IPS-18c (cell line): ENCODE measurements around the gene NELFA.
"Not testable (repeated sequence)": the region's sequence is repeated elsewhere in the genome, so short reads cannot be mapped to it uniquely, and the experiment has no call there.

ENCODE experiments used
- H3K4me3 ChIP-seq: 2 replicates; pipeline ENCODE4 v1.7.0; 2013; ENCODE audit warnings: low read depth, mild to moderate bottlenecking, low read length, moderate library complexity; ENCODE audit not compliant: insufficient read depth
- H3K9me3 ChIP-seq: one replicate; pipeline ENCODE4 v1.6.1; 2013; ENCODE audit warnings: mild to moderate bottlenecking, low read length, moderate library complexity; ENCODE audit not compliant: control insufficient read depth, insufficient read depth

Gene NELFA

DNA sequence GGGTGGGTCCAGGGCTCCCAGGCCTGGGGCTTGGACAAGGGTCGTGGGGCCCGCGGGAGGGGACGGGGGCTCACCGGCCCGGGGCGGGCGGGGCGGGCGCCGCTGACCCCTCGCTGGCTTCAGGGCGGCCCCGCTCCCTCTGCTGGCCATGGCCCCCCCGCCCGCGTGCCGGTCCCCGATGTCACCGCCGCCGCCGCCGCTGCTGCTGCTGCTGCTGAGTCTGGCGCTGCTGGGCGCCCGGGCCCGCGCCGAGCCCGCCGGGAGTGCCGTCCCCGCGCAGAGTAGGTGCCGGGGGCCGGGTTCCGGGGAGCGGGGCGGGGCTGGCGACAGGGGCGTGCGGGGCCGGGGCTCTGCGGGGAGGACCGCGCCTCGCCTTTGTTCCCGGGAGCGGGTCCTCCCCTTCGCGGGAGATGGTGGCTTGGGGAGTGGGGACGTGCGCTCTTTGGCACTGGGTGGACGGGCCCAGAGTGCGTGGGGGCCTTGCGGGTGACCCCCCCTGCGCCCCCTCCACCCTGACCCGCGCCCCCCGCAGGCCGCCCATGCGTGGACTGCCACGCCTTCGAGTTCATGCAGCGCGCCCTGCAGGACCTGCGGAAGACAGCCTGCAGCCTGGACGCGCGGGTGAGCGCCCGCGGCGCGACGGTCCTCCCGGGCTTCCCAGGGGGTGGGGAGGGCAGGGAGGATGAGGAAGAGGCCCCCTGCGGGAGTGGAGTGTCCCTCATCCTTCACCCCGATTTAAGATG, 33.6 kb upstream of the NELFA start:
- Histone ChIP-seq H3K9me3 (peaks cover 2% of the 10 kb centered on the region), H3K4me3 (peak overlapping the region; percentile 63)

DNA sequence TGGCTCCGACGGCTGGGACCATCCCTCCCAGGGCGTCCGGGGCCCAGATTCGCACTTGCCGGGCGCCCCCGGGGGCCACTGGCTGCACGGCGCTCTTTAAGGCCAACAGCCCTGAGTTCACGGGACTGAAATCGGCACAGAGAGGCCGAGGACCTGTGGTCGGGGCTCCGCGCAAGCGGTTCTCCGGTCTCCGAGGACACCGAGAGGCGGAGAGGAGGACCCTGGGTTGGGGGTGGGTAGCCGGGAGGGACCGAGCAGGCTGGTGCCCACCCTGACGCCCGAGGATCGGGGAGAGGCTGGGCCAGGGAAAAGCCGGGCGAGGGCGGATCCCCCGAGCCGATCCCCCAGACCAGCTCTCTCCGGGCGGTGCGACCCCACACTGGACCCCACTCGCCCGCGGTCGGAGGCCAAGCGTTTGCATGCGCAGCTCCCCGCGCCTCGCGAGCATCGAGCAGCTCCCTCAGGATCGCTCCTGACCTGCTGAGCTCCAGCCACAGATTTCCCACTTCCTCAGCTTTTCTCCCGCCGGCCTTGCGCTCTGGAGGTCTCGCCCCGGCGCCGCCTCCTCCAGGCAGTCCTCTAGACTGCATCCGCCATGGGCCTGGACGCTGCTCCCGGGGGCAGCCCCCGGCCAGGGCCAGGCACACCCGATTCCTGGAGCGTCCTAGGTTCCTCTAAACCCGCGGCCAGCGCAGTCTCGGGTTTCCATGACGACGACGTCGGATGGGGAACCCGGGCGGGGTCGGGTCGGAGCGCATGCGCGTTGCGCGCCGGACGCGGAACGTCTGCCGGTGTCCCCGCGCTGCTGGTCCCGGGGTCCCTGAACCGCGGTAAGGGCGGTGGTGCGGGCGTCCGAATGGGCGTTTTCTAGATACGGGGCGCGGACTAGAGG, 32.7 kb upstream of the NELFA start:
- Histone ChIP-seq H3K9me3 (peaks cover 2% of the 10 kb centered on the region), H3K4me3 (peak overlapping the region; percentile 63)

DNA sequence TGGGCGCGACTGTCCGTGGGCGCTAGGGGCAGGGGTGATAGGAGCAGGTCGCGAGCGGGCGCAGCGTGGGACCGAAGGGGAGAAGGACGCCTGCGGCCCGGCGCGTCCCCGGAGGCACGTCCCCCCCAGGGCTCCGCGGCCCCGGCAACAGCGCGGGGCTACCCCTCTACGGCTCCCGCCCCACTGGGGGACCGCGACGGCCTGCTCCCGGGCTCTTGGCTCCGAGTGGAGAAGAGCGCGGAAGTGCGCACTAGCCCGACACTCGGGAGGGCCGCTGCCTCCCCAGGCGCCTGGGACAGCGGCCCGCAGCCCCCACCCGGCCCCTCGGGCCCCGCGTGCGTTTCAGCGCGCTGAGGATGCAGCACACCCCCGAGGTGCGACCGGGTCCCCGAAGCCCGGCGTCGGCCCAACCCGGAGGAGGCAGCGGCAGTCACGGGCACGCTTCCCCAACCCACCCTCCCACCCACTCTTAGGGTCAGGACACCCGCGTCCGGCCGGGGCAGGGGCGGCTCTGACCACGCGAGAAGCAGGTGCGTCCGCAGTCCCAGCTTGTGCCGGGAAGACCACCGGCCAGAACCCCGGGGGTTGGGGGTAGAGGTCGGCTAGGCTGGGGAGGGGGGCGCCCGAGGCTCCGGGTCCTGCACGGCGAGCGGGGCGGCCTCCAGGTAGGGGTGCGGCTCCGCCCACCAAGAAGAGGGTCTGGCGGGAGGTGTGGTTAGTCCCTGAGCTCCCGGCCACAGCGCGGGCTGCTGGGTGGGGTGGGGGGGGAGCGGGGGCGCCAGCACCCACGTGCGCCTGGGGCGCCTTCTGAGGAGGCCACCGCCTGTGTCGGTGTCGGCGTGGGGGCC, 31.8 kb upstream of the NELFA start:
- Histone ChIP-seq H3K4me3 (peak overlapping the region; percentile 63; the same call in 1 of the 2 replicates), H3K9me3 (peaks cover 2% of the 10 kb centered on the region)

DNA sequence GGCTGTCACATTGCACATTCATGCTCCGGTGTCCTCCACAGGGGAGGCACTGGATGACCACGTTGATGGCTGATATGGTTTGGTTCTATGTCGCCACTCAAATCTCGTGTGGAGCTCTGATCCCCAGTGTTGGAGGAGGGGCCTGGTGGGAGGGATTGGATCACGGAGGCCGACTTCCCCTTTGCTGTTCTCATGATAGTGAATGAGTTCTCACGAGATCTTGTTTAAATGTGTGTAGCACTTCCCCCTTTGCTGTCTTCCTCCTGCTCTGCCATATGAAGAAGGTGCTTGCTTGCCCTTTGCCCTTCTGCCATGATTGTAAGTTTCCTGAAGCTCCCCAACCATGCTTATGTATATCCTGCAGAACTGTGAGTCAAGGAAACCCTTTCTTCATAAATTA, 28.1 kb upstream of the NELFA start:
- Histone ChIP-seq H3K4me3 (no peak overlapping the region), H3K9me3 (peaks cover 2% of the 10 kb centered on the region)

DNA sequence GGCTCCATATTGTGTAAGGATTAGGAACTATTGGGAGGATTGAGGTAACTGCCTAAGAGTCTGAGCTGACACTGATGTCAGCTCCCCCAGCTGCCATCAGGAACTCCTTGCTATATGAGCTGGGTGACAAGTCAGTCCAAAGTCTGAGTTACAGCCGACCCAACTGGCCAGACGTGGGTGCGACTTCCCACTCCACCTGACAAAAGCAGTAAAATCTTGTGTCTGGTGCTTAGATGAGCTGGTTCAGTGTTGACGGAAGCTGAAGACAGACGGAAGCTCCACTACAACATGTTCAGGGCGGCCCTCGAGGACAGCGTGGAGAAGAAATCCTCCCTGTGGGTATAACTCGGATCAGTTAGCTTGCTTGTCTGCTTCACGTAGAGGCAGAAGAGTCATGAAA, 27.6 kb upstream of the NELFA start:
- Histone ChIP-seq H3K4me3 (no peak overlapping the region), H3K9me3 (peaks cover 4% of the 10 kb centered on the region)

DNA sequence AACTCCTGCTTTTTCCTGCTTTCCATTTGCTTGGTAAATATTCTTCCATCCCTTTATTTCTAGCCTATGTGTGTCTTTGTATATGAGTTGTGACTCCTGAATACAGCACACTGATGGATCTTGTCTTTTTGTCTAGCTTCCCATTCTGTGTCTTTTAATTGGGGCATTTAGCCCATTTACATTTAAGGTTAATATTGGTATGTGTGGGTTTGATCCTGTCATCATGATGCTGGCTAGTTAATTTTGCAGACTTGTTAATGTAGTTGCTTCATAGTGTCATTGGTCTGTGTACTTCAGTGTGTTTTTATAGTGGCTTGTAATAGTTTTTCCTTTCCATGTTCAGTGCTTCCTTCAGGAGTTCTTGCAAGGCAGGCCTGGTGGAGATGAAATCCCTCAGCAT, 22.4 kb upstream of the NELFA start:
- not testable (repeated sequence) for H3K9me3 ChIP-seq, H3K4me3 ChIP-seq

DNA sequence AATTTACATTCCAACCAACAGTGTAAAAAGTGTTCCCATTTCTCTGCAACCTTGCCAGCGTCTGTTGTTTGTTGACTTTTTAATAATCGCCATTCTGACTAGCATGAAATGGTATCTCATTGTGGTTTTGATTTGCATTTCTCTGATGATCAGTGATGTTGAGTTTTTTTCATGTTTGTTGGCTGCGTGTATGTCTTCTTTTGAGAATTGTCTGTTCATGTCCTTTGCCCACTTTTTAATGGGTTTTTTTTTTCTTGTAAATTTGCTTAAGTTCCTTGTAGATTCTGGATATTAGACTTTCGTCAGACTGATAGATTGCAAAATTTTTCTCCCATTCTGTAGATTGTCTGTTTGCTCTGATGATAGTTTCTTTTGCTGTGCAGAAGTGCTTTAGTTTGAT, 18.3 kb upstream of the NELFA start:
- H3K9me3 ChIP-seq, H3K4me3 ChIP-seq: not testable (repeated sequence)

DNA sequence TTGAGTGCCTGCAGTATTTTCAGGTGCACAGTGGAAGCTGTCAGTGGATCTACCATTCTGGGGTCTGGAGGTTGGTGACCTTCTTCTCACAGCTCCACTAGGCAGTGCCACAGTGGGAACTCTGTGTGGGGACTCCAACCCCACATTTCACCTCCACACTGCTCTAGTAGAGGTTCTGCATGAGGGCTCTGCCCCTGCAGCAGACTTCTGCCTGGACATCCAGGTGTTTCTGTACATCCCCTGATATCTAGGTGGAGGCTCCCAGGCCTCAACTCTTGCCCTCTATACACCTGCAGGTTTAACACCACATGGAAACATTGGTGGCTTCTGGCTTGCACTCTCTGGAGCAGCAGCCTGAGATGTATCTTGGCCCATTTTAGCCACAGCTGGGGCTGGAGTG, 17.0 kb upstream of the NELFA start:
- H3K9me3 ChIP-seq: peaks cover 2% of the 10 kb centered on the region
- no peak overlapping the region for H3K4me3 ChIP-seq

DNA sequence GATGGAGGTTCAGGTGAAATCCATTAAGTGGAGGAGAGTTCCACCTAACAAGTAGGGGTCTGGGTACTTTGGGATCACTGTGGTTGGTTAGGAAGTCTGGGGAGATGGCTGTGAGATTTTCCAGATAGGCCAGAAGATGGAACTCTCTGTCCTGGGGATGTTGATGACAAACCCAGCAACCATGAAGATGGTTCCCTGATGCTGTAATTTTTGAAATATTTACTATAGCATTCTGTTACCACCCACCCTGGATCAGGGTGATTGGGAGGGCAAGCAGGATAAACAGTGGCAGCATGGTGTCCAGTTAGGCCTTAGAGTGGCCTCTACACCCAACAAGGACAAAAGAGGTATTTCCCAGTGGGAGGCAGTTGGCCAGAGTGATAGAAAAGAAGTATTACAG, 15.9 kb upstream of the NELFA start:
- no peak overlapping the region for H3K4me3 ChIP-seq

DNA sequence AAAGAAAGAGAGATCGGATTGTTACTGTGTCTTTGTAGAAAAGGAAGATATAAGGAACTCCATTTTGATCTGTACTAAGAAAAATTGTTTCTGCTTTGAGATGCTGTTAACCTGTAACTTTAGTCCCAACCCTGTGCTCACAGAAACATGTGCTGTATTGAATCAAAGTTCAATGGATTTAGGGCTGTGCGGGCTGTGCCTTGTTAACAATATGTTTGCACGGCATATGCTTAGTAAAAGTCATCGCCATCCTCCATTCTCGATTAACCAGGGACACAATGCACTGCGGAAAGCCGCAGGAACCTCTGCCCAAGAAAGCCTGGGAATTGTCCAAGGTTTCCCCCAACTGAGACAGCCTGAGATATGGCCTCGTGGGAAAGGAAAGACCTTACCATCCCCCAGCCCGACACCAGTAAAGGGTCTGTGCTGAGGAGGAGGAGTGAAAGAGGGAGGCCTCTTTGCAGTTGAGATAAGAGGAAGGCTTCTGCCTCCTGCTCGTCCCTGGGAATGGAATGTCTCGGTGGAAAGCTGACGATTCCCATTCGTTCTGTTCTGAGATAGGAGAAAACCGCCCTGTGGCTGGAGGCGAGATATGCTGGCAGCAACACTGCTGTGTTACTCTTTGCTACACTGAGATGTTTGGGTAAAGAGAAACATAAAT, 12.7 kb upstream of the NELFA start:
- not testable (repeated sequence) for H3K4me3 ChIP-seq

More for the DNA sequence above, 15.9 kb upstream of the NELFA start:
- peaks cover 2% of the 10 kb centered on the region for H3K9me3 ChIP-seq

DNA sequence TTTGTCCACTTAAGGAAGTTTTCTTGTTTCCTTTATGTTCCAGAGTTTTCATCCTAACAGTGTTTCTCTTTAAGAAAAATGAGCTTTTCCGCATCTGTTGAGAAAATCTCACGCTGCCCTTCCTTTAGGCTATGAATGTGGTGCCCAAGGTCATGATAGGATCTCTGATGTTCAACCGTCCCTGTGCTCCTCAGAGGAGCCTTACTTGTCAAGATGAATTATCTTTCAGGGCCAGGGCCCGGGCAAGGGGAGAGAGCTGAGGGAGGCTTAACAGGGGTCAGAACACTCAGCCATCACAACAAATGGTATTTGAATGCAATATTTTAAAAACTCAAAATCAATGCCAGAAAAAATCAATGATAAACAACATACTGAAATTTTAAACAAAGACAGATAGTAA, 6.2 kb upstream of the NELFA start:
- Histone ChIP-seq H3K4me3 (no peak overlapping the region), H3K9me3 (no peaks in the 10 kb centered on the region)

More for the DNA sequence above, 12.7 kb upstream of the NELFA start:
- H3K9me3 ChIP-seq: not testable (repeated sequence)

DNA sequence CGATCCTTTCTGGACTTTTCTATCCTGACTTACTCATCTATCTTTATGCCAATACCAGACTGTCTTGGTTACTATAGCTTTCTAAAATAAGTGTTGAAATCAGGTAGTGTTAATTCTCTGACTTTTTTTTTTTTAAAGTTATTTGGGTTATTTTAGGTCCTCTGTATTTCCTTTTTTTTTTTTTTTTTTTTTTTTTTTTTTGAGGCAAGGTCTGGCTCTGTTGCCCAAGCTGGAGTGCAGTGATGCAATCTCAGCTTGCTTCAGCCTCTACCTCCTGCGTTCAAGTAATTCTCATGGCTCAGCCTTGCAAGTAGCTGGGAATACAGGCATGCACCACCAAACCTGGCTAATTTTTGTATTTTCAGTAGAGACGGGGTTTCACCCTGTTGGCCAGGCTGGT, 2.8 kb upstream of the NELFA start:
- H3K9me3 ChIP-seq: no peaks in the 10 kb centered on the region

DNA sequence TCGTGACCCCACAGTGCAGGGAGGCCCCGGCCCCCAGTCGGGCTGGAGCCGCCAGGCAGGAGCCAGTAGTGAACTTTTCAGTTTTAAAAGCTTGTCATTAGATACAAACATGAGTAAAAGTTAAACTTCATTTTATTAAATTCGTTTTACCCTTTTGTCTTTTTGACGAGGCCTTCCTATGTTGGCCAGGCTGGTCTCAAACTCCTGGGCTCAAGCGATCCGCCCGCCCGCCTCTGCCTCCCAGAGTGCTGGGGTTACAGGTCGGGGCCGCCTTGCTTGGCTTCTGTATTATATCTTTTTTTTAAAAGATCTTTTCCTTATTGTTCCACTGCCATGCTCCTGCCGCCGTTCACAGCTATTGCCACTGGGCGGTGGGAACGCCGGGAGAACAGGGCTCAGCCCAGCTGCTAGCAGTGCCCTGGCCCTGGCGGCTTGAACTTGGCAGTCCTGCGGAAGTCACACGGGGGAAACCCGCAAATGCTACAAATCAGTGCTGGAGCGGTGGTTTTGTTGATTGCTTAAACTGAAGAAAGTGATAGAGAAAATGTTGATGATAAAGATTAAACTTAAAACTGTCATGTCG, 968 bp upstream of the NELFA start:
- peak overlapping the region; percentile 100 for H3K4me3 ChIP-seq

More for the DNA sequence above, 2.8 kb upstream of the NELFA start:
- no peak overlapping the region for H3K4me3 ChIP-seq

DNA sequence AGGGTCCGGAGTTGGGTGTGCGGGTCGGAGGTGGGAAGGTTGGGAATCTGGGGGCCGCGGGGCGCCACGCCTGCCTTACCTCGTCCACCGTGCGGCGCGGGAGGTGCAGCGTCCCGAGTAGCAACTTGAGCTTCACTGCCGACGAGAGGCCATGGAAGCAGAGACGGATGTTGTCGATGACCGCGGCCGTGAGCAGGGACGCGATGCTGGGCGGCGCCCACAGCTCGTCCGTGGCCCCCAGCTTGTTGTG, 178 bp downstream of the NELFA start:
- no peaks in the 10 kb centered on the region for H3K9me3 ChIP-seq

More for the DNA sequence above, 968 bp upstream of the NELFA start:
- H3K9me3 ChIP-seq: no peaks in the 10 kb centered on the region

DNA sequence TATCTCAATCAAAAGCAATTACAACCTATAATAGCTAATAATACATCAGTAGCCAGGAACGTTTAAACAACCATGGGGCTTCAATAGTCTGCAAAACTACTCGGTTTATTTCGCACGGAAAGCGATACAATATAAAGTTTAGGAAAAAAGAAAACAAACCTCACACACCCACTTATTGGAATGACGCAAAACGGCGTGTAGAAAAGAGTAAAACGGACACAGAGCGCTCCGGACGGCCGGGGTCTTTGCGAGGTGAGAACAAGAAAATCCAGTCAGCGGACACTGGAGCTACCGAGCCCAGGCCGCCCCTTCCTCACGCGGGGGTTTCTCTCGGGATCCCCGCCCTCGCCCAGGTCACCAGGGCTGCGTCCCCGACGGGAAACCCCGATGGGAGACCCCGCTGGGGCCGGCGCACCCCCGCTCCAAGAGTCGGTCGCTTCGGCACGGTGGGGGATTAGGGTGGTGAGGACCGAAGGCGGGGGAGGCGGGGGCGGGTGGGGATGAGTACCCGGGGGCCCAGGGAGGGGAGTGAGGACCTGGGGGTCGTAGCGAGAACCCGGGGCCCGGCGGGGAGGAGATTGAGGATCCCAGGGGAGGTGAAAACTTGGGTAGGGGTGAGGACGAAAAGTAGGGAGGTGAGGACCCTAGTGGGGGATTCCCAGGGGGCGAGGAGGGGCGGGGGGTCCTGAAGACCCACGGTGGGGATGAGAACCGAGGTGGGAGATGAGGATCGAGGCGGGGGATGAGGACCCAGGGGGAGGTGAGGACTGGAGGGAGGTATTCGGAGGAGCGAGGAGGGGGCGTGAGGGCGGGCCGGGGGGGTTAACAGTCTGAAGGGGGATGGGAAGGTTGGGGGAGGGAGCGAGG, 737 bp downstream of the NELFA start:
- peak overlapping the region; percentile 100 for H3K4me3 ChIP-seq
- no peaks in the 10 kb centered on the region for H3K9me3 ChIP-seq

More for the DNA sequence above, 178 bp downstream of the NELFA start:
- H3K4me3 ChIP-seq: peak overlapping the region; percentile 100
